Muscle of leg (tissue), 11 donors: Measurements from ENCODE around the gene IL1RAP. TPM values are rescaled to one million over a fixed set of nuclear protein-coding genes. Genes with fewer than 3 reads are reported as not detected.

Experiments
- DNase-seq: peaks from one replicate; pipeline ENCODE4 v3.0.0; 2013
- H3K27ac ChIP-seq: one replicate; pipeline ENCODE4 v1.5.1; 2013; ENCODE audit warnings: mild to moderate bottlenecking, low read length, control low read depth
- H3K27me3 ChIP-seq: one replicate; pipeline ENCODE4 v1.6.1; 2013; ENCODE audit warnings: low read length; ENCODE audit not compliant: control insufficient read depth, insufficient read depth
- H3K36me3 ChIP-seq: one replicate; pipeline ENCODE4 v1.6.1; 2013; ENCODE audit warnings: low read length; ENCODE audit not compliant: control insufficient read depth, insufficient read depth
- H3K4me1 ChIP-seq: one replicate; pipeline ENCODE4 v1.6.1; 2013; ENCODE audit warnings: low read length; ENCODE audit not compliant: control insufficient read depth, insufficient read depth
- H3K4me3 ChIP-seq: one replicate; pipeline ENCODE4 v1.5.1; 2013; ENCODE audit warnings: low read length, control low read depth
- H3K9me3 ChIP-seq: replicated peaks from 2 replicates; pipeline ENCODE4 v1.6.1; 2013; ENCODE audit warnings: low read depth, low read length; ENCODE audit not compliant: control insufficient read depth
- WGBS: methylation state at CpG from one replicate; pipeline ENCODE4 v1.1.5; 2013; ENCODE audit warnings: missing lambda C conversion rate; ENCODE audit not compliant: insufficient coverage; 5-methylcytosine and 5-hydroxymethylcytosine counted together
- polyA plus RNA-seq, 8 donors: library from polyadenylated mRNA; unstranded; fragments of 120-200 nt; gene quantifications; one replicate each; pipeline versions ENCODE4 v1.2.1 to v1.2.3, GENCODE V29; 2013; ENCODE audit warnings: inconsistent platforms in 1 of 8, low replicate concordance in 1 of 8; ENCODE audit not compliant: insufficient read length in 8 of 8, insufficient read depth in 1 of 8
- total RNA-seq: library from RNA; stranded (reverse); fragments of 120-200 nt; gene quantifications from one replicate; pipeline ENCODE4 v1.2.4, GENCODE V29; 2013

Gene IL1RAP
- total and polyA plus RNA-seq, 9 donors = 9.5 to 18.8 (median 14.5) TPM

- Histone ChIP-seq H3K27ac (no peak overlapping the region), H3K36me3 (no peaks in the 10 kb centered on the region), H3K4me1 (no peaks in the 10 kb centered on the region), H3K27me3 (no peaks in the 10 kb centered on the region), H3K9me3 (peaks cover 5% of the 10 kb centered on the region), H3K4me3 (no peak overlapping the region)
- no peak for DNase-seq
- 87% methylated on average over 11 of the region's 16 CpGs for WGBS
Observed at GRCh38 chr3:190552969-190553759, 39.3 kb downstream of the IL1RAP start.

GRCh38 chr3:190554197-190554596 is 40.3 kb downstream of the IL1RAP start:
- WGBS = 100% methylated on average over 1 of the region's 6 CpGs
- Histone ChIP-seq H3K9me3 (peaks cover 5% of the 10 kb centered on the region), H3K4me3 (no peak overlapping the region), H3K36me3 (no peaks in the 10 kb centered on the region), H3K4me1 (no peaks in the 10 kb centered on the region), H3K27me3 (no peaks in the 10 kb centered on the region), H3K27ac (no peak overlapping the region)
- no peak for DNase-seq

DNA sequence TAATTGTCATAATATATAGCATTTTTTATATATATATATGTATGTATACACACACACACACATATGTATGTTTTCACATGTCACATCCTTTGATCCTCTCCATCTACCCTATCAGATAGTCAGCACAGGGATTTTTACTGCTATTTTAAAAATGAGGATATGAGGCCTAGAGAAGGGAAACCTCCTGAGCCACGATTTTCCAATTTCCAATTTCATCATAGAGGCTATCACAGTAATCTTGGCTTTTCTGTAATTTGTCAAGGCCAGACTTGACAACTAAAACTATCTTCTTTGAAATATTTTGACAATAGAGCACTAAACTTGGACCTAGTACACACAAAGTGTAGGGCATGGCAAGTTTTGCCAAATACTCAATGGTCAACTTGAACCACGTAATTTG is 42.5 kb downstream of the IL1RAP start:
- Histone ChIP-seq H3K4me1 (no peaks in the 10 kb centered on the region), H3K9me3 (peaks cover 5% of the 10 kb centered on the region), H3K27me3 (no peaks in the 10 kb centered on the region), H3K4me3 (no peak overlapping the region), H3K36me3 (no peaks in the 10 kb centered on the region), H3K27ac (no peak overlapping the region)
- DNase-seq = no peak
- no CpG with 5 or more reads among the region's 2 CpGs for WGBS

DNA sequence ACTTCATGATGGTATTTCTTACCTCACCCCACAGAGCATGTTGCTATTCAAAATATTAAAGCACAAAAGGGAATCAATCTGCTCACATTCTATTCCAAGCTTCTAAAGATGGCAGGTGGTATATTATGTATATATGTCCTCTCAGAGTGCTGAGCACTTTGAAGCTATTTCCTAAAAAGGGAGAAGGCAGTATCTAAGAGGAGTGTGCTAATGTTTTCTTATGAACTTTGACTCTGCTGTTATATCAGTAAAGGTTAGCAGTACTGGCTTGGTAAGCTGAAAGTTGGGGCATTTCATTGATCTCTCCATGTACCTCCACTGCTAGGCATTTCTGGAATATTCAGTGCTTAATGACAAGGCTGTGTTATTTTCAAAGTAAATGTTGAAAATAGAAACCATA is 43.4 kb downstream of the IL1RAP start:
- no peaks in the 10 kb centered on the region for H3K4me1 ChIP-seq
- H3K27ac ChIP-seq = no peak overlapping the region
- no peaks in the 10 kb centered on the region for H3K27me3 ChIP-seq
- no peak overlapping the region for H3K4me3 ChIP-seq
- no peaks in the 10 kb centered on the region for H3K36me3 ChIP-seq
- no peak for DNase-seq
- peaks cover 5% of the 10 kb centered on the region for H3K9me3 ChIP-seq

- H3K27ac ChIP-seq = no peak overlapping the region
- DNase-seq = no peak
- WGBS = no CpG with 5 or more reads among the region's 1 CpG
Observed at GRCh38 chr3:190558316-190558715, 44.4 kb downstream of the IL1RAP start.

GRCh38 chr3:190558796-190559195 is 44.9 kb downstream of the IL1RAP start:
- Histone ChIP-seq H3K4me3 (no peak overlapping the region), H3K36me3 (no peaks in the 10 kb centered on the region), H3K4me1 (no peaks in the 10 kb centered on the region), H3K27ac (no peak overlapping the region), H3K9me3 (no peaks in the 10 kb centered on the region), H3K27me3 (no peaks in the 10 kb centered on the region)
- no CpG with 5 or more reads among the region's 2 CpGs for WGBS
- no peak for DNase-seq

More at GRCh38 chr3:190558316-190558715, 44.4 kb downstream of the IL1RAP start:
- no peak overlapping the region for H3K4me3 ChIP-seq
- peaks cover 2% of the 10 kb centered on the region for H3K9me3 ChIP-seq
- no peaks in the 10 kb centered on the region for H3K36me3 ChIP-seq
- H3K27me3 ChIP-seq = no peaks in the 10 kb centered on the region
- H3K4me1 ChIP-seq = no peaks in the 10 kb centered on the region

GRCh38 chr3:190560013-190560895 is 46.4 kb downstream of the IL1RAP start:
- no peak for DNase-seq
- Histone ChIP-seq H3K27me3 (no peaks in the 10 kb centered on the region), H3K9me3 (no peaks in the 10 kb centered on the region), H3K27ac (no peak overlapping the region), H3K36me3 (no peaks in the 10 kb centered on the region), H3K4me3 (no peak overlapping the region), H3K4me1 (no peaks in the 10 kb centered on the region)
- WGBS = 90% methylated on average over 7 of the region's 11 CpGs

DNA sequence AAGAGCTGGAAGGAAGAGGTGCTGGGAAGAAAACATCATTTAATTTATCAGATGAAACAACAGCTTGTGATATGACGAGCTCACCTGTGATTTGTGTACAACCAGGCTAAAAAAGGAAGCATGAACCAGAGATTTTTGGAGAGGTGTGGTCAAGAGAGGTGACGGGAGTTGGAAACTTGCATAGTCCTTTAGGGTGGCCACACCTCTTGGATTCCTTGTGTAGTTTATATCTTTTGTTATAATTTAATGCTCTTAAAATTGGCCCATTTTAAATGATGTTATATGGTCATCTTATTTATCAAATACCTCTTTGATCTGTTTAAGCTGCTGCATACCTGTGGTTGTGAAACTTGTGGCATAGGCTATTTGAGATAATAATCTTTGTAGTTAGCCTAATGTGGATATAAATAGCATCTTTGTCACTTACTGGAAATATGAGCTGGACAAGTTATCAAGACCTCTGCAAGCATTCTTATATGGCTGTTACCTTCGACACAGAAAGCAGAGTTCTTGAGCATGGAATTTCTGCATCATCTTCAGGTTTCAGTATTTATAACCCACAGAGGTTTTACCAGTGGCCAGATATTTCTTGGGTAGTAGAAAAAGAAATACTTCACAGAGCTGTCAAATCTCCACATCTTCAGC is 49.1 kb downstream of the IL1RAP start:
- WGBS = no CpG with 5 or more reads among the region's 3 CpGs
- Histone ChIP-seq H3K9me3 (no peaks in the 10 kb centered on the region), H3K36me3 (no peaks in the 10 kb centered on the region), H3K27ac (no peak overlapping the region), H3K27me3 (no peaks in the 10 kb centered on the region), H3K4me1 (no peaks in the 10 kb centered on the region), H3K4me3 (no peak overlapping the region)
- DNase-seq = no peak

DNA sequence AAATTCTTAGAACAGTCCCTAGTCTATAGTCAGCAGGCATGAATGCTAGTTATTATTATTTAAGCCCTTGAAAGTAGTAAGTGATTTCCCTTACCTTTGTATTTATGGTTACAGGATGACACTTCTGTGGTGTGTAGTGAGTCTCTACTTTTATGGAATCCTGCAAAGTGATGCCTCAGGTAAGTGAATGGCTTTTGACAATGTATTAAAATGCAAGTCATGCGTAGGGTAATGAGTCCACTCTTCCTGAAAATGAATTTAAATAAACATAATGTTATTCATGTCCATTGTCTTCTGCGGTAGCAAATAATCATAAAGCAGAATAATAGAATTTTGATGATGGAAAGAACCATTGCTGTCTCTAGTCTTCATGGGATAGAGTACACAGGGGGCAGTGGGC is 50.3 kb downstream of the IL1RAP start:
- DNase-seq = no peak
- H3K27me3 ChIP-seq = no peaks in the 10 kb centered on the region
- no peaks in the 10 kb centered on the region for H3K36me3 ChIP-seq
- no peak overlapping the region for H3K4me3 ChIP-seq
- no peaks in the 10 kb centered on the region for H3K9me3 ChIP-seq
- no peak overlapping the region for H3K27ac ChIP-seq
- H3K4me1 ChIP-seq = no peaks in the 10 kb centered on the region
- no CpG with 5 or more reads among the region's 2 CpGs for WGBS
